GM18526 (cell line): Measurements from ENCODE around the gene OXCT1.

Experiments
- POLR2A ChIP-seq: IDR thresholded peaks from 3 replicates; pipeline ENCODE4 v1.6.1; 2011; ENCODE audit not compliant: insufficient read length; ENCODE audit errors: extremely low read depth

The OXCT1 gene

GRCh38 chr5:41770799-41771198 lies 99.4 kb downstream of the OXCT1 start:
- TF ChIP-seq POLR2A = no peak

GRCh38 chr5:41768692-41769091 lies 101.5 kb downstream of the OXCT1 start:
- TF ChIP-seq POLR2A = no peak

- TF ChIP-seq POLR2A = no peak
Observed at GRCh38 chr5:41764650-41765049, 105.6 kb downstream of the OXCT1 start.

- no peak for TF ChIP-seq POLR2A
Observed at GRCh38 chr5:41763574-41763973, 106.7 kb downstream of the OXCT1 start.

GRCh38 chr5:41763081-41763480 lies 107.1 kb downstream of the OXCT1 start:
- TF ChIP-seq POLR2A = no peak

- TF ChIP-seq POLR2A = no peak
Observed at GRCh38 chr5:41762426-41762825, 107.8 kb downstream of the OXCT1 start.

- TF ChIP-seq POLR2A = no peak
Observed at GRCh38 chr5:41761663-41762062, 108.6 kb downstream of the OXCT1 start.

GRCh38 chr5:41755705-41756104 lies 114.5 kb downstream of the OXCT1 start:
- no peak for TF ChIP-seq POLR2A

GRCh38 chr5:41754857-41755256 lies 115.4 kb downstream of the OXCT1 start:
- no peak for TF ChIP-seq POLR2A

GRCh38 chr5:41751867-41752266 lies 118.4 kb downstream of the OXCT1 start:
- TF ChIP-seq POLR2A = no peak

- TF ChIP-seq POLR2A = no peak
Observed at GRCh38 chr5:41748631-41749030, 121.6 kb downstream of the OXCT1 start.

GRCh38 chr5:41747708-41748107 lies 122.5 kb downstream of the OXCT1 start:
- no peak for TF ChIP-seq POLR2A

- TF ChIP-seq POLR2A = no peak
Observed at GRCh38 chr5:41747301-41747700, 122.9 kb downstream of the OXCT1 start.

- no peak for TF ChIP-seq POLR2A
Observed at GRCh38 chr5:41738710-41739354, 131.4 kb downstream of the OXCT1 start.

- no peak for TF ChIP-seq POLR2A
Observed at GRCh38 chr5:41736641-41737040, 133.6 kb downstream of the OXCT1 start.

- no peak for TF ChIP-seq POLR2A
Observed at GRCh38 chr5:41735213-41735612, 135.0 kb downstream of the OXCT1 start.

GRCh38 chr5:41728281-41728680 lies 141.9 kb downstream of the OXCT1 start:
- TF ChIP-seq POLR2A = no peak
